Neural crest cell (in vitro differentiated cells): ENCODE data around the gene FBXO44. TPM values are rescaled to one million over a fixed set of nuclear protein-coding genes. Genes with fewer than 3 reads are reported as not detected.

Experiments used
- DNase-seq: peaks from one replicate; pipeline ENCODE4 v3.0.0; 2021; ENCODE audit warnings: low read depth, mixed read lengths, low spot score
- H3K27ac Mint-ChIP-seq: one replicate; pipeline ENCODE4 v1.8.0; 2021; ENCODE audit warnings: mild to moderate bottlenecking, mixed read lengths; ENCODE audit not compliant: unreplicated experiment
- H3K27me3 Mint-ChIP-seq: 2 replicates; pipeline ENCODE4 v1.8.0; 2021; ENCODE audit warnings: low read depth, mild to moderate bottlenecking, mixed read lengths
- H3K36me3 Mint-ChIP-seq: 2 replicates; pipeline ENCODE4 v1.8.0; 2021; ENCODE audit warnings: low read depth, mild to moderate bottlenecking, mixed read lengths
- H3K4me1 Mint-ChIP-seq: 2 replicates; pipeline ENCODE4 v1.8.0; 2021; ENCODE audit warnings: mixed read lengths
- H3K4me3 Mint-ChIP-seq: one replicate; pipeline ENCODE4 v1.8.0; 2021; ENCODE audit warnings: mild to moderate bottlenecking, mixed read lengths
- H3K9me3 Mint-ChIP-seq: 2 replicates; pipeline ENCODE4 v1.8.0; 2021; ENCODE audit warnings: mixed read lengths
- CTCF ChIP-seq: fragments of 200-600 bp; sonication (generic); conservative IDR thresholded peaks from 2 replicates; pipeline ENCODE4 v1.5.0; 2021; ENCODE audit warnings: antibody characterized with exemption, mild to moderate bottlenecking
- total RNA-seq: library from RNA; stranded (reverse); gene quantifications from 2 replicates; pipeline ENCODE4 v1.2.1, GENCODE V29; 2021

FBXO44 gene
- total RNA-seq, 1 donor from 2014 or later, result 10.7 TPM

DNA sequence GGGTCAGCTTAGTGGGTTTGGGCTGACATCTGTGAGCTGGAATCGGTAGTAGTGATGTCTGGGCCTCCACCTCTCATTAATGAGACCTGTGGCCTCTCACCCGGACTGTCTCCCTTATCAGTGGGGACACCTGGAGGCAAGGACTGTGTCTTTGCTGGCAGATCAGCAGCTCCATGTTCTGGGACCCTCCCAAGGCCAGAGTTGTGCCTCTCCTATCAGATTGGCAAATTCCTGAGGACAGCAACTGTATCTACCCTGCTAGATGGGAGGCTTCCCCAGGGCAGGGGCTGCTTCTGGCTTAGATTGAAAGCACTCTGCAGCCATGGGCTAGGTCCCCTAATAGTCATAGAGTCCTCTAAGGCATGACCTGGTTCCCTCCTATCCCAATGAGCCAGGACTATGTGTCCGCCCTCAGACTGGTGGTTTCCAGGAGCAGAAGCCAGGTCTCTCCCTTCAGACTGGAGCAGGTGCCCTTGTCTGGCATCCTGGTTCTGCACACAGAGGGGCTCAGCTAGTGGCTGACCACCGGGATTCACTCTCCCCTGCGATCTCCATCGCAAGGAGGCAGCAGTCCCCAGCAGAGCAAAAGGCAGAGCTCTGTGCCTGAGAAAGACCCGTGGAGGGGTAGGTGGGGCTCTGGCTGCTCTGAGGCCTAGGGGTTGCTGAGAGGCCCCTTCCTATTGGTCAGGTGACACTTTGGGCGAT, 42.7 kb downstream of the FBXO44 start:
- DNase-seq, result no peak
- Mint-ChIP-seq H3K4me1 (peaks cover 13% of the 10 kb centered on the region), H3K9me3 (no peaks in the 10 kb centered on the region), H3K27ac (no peak overlapping the region), H3K36me3 (no peaks in the 10 kb centered on the region), H3K27me3 (peaks cover 36% of the 10 kb centered on the region), H3K4me3 (no peak overlapping the region)
- TF ChIP-seq CTCF, result no peak

- no peak for DNase-seq
- H3K36me3 Mint-ChIP-seq, result no peaks in the 10 kb centered on the region
- no peak overlapping the region for H3K4me3 Mint-ChIP-seq
- no peak overlapping the region for H3K27ac Mint-ChIP-seq
- no peak for TF ChIP-seq CTCF
- H3K4me1 Mint-ChIP-seq, result peaks cover 13% of the 10 kb centered on the region
- H3K27me3 Mint-ChIP-seq, result peaks cover 31% of the 10 kb centered on the region
- no peaks in the 10 kb centered on the region for H3K9me3 Mint-ChIP-seq
These were observed 43.2 kb downstream of the FBXO44 start for GRCh38 chr1:11697893-11698210.

- no peak overlapping the region for H3K27ac Mint-ChIP-seq
- DNase-seq, result no peak
- H3K36me3 Mint-ChIP-seq, result no peaks in the 10 kb centered on the region
- no peak overlapping the region for H3K4me3 Mint-ChIP-seq
- no peaks in the 10 kb centered on the region for H3K9me3 Mint-ChIP-seq
- peaks cover 15% of the 10 kb centered on the region for H3K27me3 Mint-ChIP-seq
- no peak for TF ChIP-seq CTCF
- peaks cover 26% of the 10 kb centered on the region for H3K4me1 Mint-ChIP-seq
These were observed 46.2 kb downstream of the FBXO44 start for GRCh38 chr1:11700601-11701467.

GRCh38 chr1:11701551-11701961, 46.9 kb downstream of the FBXO44 start:
- peaks cover 15% of the 10 kb centered on the region for H3K27me3 Mint-ChIP-seq
- H3K36me3 Mint-ChIP-seq, result no peaks in the 10 kb centered on the region
- no peaks in the 10 kb centered on the region for H3K9me3 Mint-ChIP-seq
- H3K4me3 Mint-ChIP-seq, result no peak overlapping the region
- H3K4me1 Mint-ChIP-seq, result peaks cover 28% of the 10 kb centered on the region
- H3K27ac Mint-ChIP-seq, result no peak overlapping the region
- TF ChIP-seq CTCF, result no peak
- DNase-seq, result no peak

- Mint-ChIP-seq H3K36me3 (no peaks in the 10 kb centered on the region), H3K4me3 (no peak overlapping the region), H3K9me3 (no peaks in the 10 kb centered on the region), H3K27me3 (peaks cover 13% of the 10 kb centered on the region), H3K27ac (no peak overlapping the region), H3K4me1 (peaks cover 28% of the 10 kb centered on the region)
- TF ChIP-seq CTCF, result no peak
- DNase-seq, result no peak
These were observed 47.5 kb downstream of the FBXO44 start for GRCh38 chr1:11701981-11702803.
